ENCODE data around the gene KCTD4.

DNA sequence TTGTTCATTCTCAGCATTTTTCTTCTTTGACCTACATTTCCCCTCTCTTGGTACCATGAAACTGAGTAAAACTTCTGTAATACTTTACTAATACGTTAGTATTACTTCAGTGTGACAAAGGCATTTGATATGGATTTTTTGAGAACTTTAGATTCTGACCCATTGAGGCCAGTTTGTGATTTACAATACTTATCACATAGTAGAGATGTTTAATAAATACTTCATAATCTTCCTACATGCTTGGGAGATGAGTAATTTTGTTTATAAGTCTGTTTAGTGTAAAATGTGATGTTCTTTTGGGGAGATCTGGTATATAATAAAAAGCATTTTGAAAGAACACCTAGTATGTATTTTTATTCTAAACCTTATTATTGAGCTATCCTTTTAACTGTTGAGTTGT, 50.9 kb downstream of the KCTD4 start:
- TF ChIP-seq, protein P1, sequence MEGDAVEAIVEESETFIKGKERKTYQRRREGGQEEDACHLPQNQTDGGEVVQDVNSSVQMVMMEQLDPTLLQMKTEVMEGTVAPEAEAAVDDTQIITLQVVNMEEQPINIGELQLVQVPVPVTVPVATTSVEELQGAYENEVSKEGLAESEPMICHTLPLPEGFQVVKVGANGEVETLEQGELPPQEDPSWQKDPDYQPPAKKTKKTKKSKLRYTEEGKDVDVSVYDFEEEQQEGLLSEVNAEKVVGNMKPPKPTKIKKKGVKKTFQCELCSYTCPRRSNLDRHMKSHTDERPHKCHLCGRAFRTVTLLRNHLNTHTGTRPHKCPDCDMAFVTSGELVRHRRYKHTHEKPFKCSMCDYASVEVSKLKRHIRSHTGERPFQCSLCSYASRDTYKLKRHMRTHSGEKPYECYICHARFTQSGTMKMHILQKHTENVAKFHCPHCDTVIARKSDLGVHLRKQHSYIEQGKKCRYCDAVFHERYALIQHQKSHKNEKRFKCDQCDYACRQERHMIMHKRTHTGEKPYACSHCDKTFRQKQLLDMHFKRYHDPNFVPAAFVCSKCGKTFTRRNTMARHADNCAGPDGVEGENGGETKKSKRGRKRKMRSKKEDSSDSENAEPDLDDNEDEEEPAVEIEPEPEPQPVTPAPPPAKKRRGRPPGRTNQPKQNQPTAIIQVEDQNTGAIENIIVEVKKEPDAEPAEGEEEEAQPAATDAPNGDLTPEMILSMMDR (conservative IDR thresholded peaks at IDR 0.05 in 1 of 2, IDR thresholded peaks at IDR 0.05 in 1 of 2; ENCODE audit: extremely low read depth in 1 of 2, insufficient read depth in 1 of 2, low read depth in 1 of 2, low read length in 2 of 2) = no peak
- no peak for TF ChIP-seq EZH2 (IDR thresholded peaks at IDR 0.05; ENCODE audit: borderline replicate concordance, low read length)

Measured in mammary epithelial cell (primary cell).